ENCODE results near the gene ZNF213. TPM values are rescaled to one million over a fixed set of nuclear protein-coding genes. Genes with fewer than 3 reads are reported as not detected.

ZNF213 gene
- total RNA-seq, 1 donor from 2014 or later: 7.6 TPM

GRCh38 chr16:3088450-3088849, 46.4 kb upstream of the ZNF213 start:
- H3K9me3 ChIP-seq: no peaks in the 10 kb centered on the region
- TF ChIP-seq POLR2AphosphoS5 (IDR thresholded peaks at IDR 0.05; ENCODE audit: insufficient read depth in 1 of 2, low read depth in 1 of 2): no peak
- no peak for TF ChIP-seq CTCF (IDR thresholded peaks at IDR 0.05)
- TF ChIP-seq POLR2A (IDR thresholded peaks at IDR 0.05): no peak
- no peaks in the 10 kb centered on the region for H3K36me3 ChIP-seq
- H3K27ac ChIP-seq: no peak overlapping the region
- H3K4me1 ChIP-seq: no peaks in the 10 kb centered on the region
- no peak for DNase-seq (ENCODE audit: extremely low spot score in 2 of 2)
- no peaks in the 10 kb centered on the region for H3K27me3 ChIP-seq
- H3K4me3 ChIP-seq: no peak overlapping the region
- intact Hi-C loops (cut with DNase I): no loop called here

GRCh38 chr16:3088925-3089716, 45.7 kb upstream of the ZNF213 start:
- H3K36me3 ChIP-seq: no peaks in the 10 kb centered on the region
- H3K9me3 ChIP-seq: no peaks in the 10 kb centered on the region
- no peaks in the 10 kb centered on the region for H3K27me3 ChIP-seq
- TF ChIP-seq POLR2A (IDR thresholded peaks at IDR 0.05): no peak
- TF ChIP-seq POLR2AphosphoS5 (IDR thresholded peaks at IDR 0.05; ENCODE audit: insufficient read depth in 1 of 2, low read depth in 1 of 2): no peak
- TF ChIP-seq CTCF (IDR thresholded peaks at IDR 0.05): no peak
- DNase-seq (ENCODE audit: extremely low spot score in 2 of 2): no peak
- intact Hi-C loops (cut with DNase I): no loop called here
- no peaks in the 10 kb centered on the region for H3K4me1 ChIP-seq
- H3K4me3 ChIP-seq: no peak overlapping the region
- no peak overlapping the region for H3K27ac ChIP-seq

GRCh38 chr16:3089717-3090592, 44.9 kb upstream of the ZNF213 start:
- Histone ChIP-seq H3K36me3 (no peaks in the 10 kb centered on the region), H3K27ac (no peak overlapping the region), H3K4me3 (no peak overlapping the region), H3K4me1 (no peaks in the 10 kb centered on the region), H3K9me3 (no peaks in the 10 kb centered on the region), H3K27me3 (no peaks in the 10 kb centered on the region)
- DNase-seq (ENCODE audit: extremely low spot score in 2 of 2): no peak
- no peak for TF ChIP-seq POLR2AphosphoS5 (IDR thresholded peaks at IDR 0.05; ENCODE audit: insufficient read depth in 1 of 2, low read depth in 1 of 2)
- no peak for TF ChIP-seq CTCF (IDR thresholded peaks at IDR 0.05)
- TF ChIP-seq POLR2A (IDR thresholded peaks at IDR 0.05): no peak
- intact Hi-C loops (cut with DNase I): no loop called here

- Histone ChIP-seq H3K27me3 (no peaks in the 10 kb centered on the region), H3K9me3 (no peaks in the 10 kb centered on the region), H3K36me3 (no peaks in the 10 kb centered on the region), H3K4me3 (no peak overlapping the region), H3K4me1 (no peaks in the 10 kb centered on the region), H3K27ac (no peak overlapping the region)
- no peak for TF ChIP-seq POLR2AphosphoS5 (IDR thresholded peaks at IDR 0.05; ENCODE audit: insufficient read depth in 1 of 2, low read depth in 1 of 2)
- TF ChIP-seq POLR2A (IDR thresholded peaks at IDR 0.05): no peak
- TF ChIP-seq CTCF (IDR thresholded peaks at IDR 0.05): no peak
- intact Hi-C loops (cut with DNase I): no loop called here
- no peak for DNase-seq (ENCODE audit: extremely low spot score in 2 of 2)
Measured at GRCh38 chr16:3091551-3091950, 43.3 kb upstream of the ZNF213 start.
